ENCODE results near the gene HTR3A.

DNA sequence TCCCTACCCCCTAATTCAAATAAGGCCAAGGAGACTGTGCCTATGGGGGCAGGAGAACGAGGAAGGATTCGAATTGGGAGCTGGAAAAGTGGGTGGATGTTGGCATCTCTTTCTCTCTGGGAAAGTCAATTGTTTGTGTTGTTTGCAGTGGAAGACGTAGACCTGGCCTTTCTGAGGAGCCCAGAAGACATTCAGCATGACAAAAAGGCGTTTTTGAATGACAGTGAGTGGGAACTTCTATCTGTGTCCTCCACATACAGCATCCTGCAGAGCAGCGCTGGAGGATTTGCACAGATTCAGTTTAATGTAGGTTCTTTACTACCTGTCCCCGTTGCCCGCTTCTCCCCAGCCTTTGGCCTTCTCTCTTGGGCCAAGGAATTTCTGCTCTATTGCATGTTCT lies 42.1 kb upstream of the HTR3A start:
- TF ChIP-seq, protein P1, sequence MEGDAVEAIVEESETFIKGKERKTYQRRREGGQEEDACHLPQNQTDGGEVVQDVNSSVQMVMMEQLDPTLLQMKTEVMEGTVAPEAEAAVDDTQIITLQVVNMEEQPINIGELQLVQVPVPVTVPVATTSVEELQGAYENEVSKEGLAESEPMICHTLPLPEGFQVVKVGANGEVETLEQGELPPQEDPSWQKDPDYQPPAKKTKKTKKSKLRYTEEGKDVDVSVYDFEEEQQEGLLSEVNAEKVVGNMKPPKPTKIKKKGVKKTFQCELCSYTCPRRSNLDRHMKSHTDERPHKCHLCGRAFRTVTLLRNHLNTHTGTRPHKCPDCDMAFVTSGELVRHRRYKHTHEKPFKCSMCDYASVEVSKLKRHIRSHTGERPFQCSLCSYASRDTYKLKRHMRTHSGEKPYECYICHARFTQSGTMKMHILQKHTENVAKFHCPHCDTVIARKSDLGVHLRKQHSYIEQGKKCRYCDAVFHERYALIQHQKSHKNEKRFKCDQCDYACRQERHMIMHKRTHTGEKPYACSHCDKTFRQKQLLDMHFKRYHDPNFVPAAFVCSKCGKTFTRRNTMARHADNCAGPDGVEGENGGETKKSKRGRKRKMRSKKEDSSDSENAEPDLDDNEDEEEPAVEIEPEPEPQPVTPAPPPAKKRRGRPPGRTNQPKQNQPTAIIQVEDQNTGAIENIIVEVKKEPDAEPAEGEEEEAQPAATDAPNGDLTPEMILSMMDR (IDR thresholded peaks at IDR 0.05): no peak
- TF ChIP-seq ZFX (IDR thresholded peaks at IDR 0.05; ENCODE audit: borderline replicate concordance): no peak
